NCI-H774 (cell line): ENCODE data around the gene STK10.

Source experiments
- DNase-seq: peaks from one replicate; lab custom pipeline; 2025; lab: John Stamatoyannopoulos, UW

The STK10 gene

GRCh38 chr5:172086194-172086975, 101.6 kb downstream of the STK10 start:
- DNase-seq: no peak

DNA sequence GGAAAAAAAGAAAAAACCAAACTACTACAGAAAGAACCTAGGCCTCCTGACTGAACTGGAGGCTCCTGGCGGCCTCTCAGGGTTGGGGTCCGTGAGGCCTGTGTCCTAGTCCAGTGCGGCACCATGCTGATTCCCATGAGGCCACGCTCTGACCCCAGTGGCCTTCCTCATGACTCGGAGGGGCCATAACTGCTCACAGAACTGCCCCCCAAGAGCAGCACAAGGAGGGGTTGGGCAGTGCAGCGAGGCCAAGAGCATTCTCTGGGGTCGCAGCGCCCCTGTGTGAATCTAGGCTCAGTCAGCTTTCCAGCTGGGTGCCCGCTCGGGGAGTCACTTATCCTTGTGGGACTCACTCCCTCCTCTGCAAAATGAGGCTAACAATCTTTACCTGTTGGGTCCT, 102.3 kb downstream of the STK10 start:
- DNase-seq: no peak

DNA sequence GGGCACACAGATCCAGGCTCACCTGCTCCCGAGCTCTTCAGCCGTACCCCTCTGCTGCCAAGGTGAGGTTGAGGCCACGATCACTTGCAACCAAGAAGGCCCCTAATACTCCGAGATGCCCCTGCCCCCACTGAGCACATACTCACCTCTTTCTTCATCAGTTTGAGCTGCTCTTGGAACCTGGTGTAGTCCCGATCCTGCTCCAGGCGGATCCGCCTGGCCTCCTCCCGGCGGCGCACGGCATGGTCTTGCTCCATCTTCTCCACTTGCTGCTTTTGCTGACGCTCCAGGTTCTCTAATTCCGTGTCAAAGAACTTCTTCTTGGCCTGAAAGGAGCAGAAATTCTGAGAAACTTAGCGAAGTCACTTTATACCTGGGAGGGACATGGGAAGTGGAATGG, 105.8 kb downstream of the STK10 start:
- no peak for DNase-seq

DNA sequence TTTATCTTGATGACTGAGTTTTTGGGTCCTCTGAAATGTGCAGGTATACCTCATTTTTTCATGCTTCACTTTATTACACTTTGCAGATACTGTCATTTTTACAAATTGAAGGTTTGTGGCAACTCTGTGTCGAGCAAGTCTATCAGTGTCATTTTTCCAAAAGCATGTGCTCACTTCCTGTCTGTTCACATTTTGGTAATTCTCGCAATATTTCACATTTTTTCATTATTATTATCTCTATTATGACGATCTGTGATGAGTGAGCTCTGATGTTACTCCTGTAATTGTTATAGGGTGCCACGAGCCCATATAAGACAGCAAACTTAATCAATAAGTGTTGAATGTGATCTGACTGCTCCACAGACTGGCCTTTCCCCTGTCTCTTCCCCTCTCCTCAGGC, 108.1 kb downstream of the STK10 start:
- DNase-seq: no peak

- DNase-seq: no peak
Observed at GRCh38 chr5:172078726-172079345, 109.2 kb downstream of the STK10 start.

DNA sequence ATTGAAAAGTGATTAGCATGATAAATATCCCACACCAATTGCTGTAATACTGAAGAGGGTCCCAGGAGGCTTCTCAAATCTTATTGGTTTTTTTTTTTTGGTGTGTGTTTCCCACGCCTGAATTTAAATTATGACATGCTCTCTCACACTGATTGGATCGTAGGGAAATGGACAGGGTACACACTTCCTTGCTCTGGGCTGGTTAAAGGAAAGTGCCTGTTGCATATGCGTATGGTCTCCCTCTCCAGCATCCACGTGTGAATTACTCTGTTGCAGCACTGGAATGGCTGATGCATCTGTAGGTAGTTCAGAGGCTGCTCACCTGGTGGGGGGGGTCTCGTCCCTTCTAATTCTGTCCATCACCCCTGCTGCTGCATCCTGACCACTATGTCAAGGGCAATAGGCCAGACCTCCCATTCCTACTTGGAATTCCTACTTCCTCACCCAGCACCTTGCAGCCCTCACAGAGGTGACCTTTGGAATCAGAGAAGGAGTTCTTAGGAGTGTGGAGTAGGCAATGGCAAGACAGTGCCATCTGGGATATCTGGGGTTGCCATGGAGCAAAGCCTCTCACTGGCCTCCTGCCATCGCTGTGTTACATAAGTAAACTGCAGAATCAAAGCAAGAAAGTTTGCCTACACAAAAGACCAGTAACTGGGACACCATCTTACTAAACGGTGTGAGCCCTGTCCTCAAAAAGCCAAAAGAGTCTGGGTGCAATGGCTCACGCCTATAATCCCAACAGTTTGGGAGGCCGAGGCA, 110.2 kb downstream of the STK10 start:
- DNase-seq: no peak

- no peak for DNase-seq
Observed at GRCh38 chr5:172076761-172077244, 111.2 kb downstream of the STK10 start.

DNA sequence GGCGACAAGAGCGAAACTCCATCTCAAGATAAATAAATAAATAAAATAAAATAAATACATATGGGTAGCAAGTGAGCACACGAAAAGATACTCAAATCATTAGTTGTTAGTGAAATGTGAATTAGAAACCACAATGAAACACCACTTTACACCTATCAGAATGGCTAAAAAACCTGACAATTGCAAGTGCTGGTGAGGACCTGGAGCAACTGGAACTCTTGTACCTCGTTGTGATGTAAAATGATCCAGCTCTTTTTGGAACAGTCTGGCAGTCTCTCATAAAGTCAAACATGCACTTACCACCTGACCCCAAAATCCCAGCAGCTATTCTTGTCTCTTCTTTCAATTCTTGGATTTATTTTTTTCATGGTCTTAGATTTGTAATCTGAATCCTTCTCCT, 112.4 kb downstream of the STK10 start:
- no peak for DNase-seq

- no peak for DNase-seq
Observed at GRCh38 chr5:172074896-172075295, 113.1 kb downstream of the STK10 start.

- DNase-seq: no peak
Observed at GRCh38 chr5:172071309-172071875, 116.6 kb downstream of the STK10 start.

DNA sequence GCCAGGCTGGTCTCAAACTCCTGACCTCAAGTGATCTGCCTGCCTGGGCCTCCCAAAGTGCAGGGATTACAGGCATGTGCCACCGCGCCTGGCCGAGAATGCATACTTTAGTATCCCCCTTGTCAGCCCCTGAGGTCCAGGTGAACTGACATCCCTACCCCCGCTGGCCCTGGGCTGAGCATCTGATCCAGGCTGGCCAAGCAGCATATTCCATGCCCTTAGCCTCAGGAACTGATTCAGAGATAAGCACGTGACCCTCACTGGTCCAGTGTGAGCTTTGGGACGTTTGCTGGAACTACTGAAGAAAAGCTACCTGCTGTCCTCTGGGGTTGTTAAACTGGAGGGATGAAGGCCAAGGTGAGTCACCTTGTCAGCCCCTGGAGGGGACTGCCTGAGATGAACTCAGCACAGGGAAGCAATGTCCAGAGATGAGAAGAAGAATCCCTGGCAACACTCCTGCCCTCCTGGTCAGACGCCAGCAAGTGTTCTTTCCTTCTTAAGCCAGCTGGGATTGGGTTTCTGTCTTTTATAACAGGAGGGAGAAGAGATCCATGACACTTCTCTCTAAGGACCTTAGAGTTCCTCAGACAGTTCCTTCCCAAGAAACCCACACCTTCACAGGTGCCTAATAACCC, 122.5 kb downstream of the STK10 start:
- no peak for DNase-seq

DNA sequence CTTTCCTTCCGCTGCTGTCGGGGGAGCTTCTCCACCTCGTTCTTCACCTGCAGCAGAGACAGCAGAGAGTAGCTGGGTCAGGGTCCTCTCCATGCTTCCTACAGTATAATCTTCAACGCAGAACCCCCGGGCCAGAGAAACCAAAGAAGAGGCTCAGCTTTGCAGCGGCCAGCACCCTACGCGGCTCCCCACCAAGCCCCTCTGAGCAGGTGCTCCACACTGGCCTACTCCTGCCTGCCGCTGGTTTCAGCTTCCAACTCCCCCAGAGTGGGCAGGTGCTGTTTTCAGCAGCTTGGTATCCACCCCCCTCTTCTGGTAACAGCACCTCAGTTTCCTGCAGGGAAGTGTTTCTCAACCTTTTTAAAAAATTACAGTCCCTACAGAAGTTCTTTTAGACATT, 123.3 kb downstream of the STK10 start:
- no peak for DNase-seq

DNA sequence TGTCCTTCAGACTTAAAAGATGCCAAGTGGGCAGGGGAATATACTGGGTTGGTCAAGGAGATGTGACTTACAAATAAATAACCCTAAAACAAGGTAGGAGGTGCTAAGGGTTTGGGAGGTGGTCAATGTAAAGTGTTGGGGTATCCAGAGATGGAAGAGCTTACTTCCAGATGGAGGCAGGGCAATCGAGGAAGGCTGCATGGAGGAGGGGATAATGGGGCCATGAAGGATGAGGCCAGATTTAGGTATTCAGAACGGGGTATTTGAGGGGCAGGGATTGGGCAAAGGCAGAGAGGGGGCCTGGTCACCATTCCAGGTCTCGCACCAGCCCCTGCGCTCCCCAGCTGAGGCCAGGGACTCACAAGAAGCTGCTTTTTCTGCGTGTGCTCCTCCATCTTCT, 123.7 kb downstream of the STK10 start:
- DNase-seq: no peak

DNA sequence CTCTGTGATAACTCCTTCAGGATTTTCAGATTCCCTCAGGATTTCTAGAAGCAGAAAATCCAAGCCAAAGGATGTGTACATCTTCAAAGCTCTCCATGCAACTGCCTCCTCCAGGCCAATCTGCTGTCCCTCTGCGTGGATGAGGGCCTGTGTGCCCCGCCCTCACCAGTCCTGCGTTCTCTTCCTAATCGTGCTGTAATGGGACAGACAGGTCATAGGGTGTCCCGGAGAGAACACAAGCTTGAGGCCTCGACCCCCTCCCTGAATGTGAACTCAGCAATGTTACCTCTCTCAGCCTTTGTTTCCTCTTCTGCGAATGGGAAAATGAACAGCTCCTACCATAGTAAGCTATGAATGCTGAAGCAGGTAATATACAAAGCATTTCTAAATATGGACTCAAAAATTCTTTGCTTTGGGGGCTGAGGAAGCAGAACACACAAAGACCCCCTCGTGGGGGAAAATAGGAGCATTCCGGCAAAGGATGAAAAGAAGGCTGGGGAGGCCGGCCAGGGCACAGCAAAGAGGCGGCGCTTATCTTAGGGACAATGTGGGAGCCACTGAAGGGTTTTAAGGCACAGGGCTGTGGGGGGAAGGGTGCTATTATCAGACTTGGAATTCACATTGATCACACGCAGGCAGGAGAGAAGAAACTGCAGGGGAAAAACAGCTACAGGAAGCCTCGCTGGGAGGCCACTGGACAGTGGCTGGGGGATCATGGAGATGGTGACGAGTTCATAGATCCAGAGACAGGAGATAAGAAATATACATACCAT, 124.4 kb downstream of the STK10 start:
- DNase-seq: no peak

- DNase-seq: no peak
Observed at GRCh38 chr5:172059661-172060100, 128.3 kb downstream of the STK10 start.

DNA sequence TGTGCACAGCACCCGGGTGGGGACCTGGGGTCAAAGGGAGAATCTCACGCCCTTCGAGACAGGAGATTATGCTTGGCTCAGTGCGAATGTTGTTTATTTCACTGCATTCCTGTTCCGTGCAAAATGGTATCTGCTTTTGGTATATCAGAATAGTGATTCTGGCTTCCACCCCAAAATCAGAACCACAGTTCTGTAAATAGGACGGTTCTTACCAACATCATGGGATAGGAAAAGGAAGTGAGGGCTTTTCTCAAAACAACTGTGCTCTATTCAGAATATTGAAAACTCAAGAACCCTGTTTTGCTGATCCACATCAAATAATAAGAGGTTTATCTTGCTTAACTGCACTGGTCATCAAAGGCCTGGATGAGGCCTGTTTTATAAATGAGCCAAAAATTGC, 129.9 kb downstream of the STK10 start:
- DNase-seq: no peak

- no peak for DNase-seq
Observed at GRCh38 chr5:172055996-172056395, 132.0 kb downstream of the STK10 start.

DNA sequence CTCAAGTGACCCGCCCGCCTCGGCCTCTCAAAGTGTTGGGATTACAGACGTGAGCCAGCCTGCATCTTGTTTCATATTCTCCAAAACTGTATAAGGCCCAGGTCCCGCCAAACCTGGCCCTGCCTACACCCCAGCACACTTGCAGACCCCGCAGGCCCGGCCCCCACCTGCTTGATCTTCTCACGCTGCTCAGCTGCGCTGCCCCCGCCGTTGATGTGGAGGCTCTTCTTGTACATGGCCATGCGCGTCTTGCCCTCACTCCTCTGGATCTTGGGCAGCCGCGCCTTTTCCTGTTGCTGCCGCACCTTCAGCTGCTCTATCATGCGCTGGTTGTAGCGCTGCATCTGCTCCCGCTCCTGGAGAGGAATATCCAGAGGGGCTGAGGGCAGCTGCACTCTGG, 132.6 kb downstream of the STK10 start:
- DNase-seq: no peak

GRCh38 chr5:172054611-172055153, 133.3 kb downstream of the STK10 start:
- DNase-seq: no peak

GRCh38 chr5:172052450-172053236, 135.4 kb downstream of the STK10 start:
- no peak for DNase-seq
